Right renal cortex interstitium (tissue), 3 donors: Measurements from ENCODE around the gene SLC35F6. TPM values are rescaled to one million over a fixed set of nuclear protein-coding genes. Genes with fewer than 3 reads are reported as not detected.

Source experiments
- DNase-seq, 3 donors: peaks; one replicate each; pipeline ENCODE4 v3.0.0-alpha.2; 2013; ENCODE audit warnings: low read depth in 3 of 3, low spot score in 2 of 3
- polyA plus RNA-seq, 3 donors: library from polyadenylated mRNA; unstranded; fragments of 120-200 nt; gene quantifications; one replicate each; pipeline ENCODE4 v1.2.1, GENCODE V29; 2013; ENCODE audit not compliant: insufficient read length in 3 of 3

The SLC35F6 gene
- polyA plus RNA-seq: 10 to 100 TPM; 15.0 to 16.3 (median 15.2) TPM

- DNase-seq: peak; percentile 38 to 69 (median 67)
Measured at GRCh38 chr2:26764078-26764887, at the start of gene SLC35F6. Gene SLC35F6, plus strand, starts transcription at chr2:26764284. Its CDS starts 66 bp downstream, at chr2:26764350.

DNA sequence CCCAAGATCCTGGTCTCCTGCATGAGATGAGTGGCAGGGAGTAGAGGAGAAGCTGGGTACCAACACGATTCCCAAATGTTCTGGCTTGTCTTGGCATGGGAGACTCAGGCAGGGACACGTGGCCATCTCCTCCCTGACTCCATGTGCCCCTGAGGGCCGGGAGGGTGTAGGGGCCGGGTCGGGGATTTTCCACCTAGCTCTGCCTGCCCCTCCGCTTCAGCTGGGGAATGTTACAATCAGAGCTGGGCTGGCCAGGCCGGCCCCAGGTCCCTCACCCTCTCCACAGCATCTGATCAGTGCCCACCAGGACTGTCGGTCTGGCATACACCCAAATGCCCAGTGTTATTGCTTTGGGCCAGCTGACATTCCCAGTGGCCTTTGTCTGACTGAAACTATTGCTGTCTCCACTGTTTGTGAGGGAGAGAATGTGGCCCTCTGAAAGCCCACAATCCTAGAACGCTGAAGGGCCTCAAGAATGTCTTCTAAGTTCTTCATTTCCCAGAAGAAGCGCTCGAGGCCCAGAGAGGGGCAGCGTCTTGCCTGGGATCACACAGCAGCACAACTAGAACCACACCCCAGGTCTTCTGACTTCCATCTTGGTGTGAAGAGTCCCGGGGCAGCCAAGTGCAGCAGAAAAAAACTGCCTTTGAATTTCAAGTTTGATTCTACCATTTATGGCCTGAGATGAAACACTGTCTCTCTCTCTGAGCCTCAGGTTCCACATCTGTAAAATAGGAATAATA is 48.4 kb upstream of the SLC35F6 start:
- DNase-seq: no peak

- DNase-seq: no peak
Measured at GRCh38 chr2:26716340-26716739, 47.7 kb upstream of the SLC35F6 start.

DNA sequence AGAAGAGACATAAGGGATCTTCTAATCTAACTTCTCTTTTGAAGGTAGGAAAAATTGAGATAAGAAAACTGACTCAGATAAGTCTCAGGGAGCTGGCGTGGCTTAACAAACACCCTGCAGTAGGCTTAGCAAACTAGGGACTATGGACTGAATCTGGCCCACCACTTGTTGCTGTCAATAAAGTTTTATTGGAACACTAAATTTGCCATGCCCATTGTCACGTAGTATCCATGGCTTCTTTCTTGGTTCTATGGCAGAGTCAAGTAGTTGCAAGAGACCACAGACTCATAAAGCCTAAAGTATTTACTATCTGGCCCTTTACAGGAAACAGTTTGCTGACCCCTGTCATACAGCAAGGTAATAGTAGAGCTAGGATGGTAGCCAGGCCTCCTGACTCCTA is 47.3 kb upstream of the SLC35F6 start:
- DNase-seq: no peak

- no peak for DNase-seq
Measured at GRCh38 chr2:26717362-26717761, 46.7 kb upstream of the SLC35F6 start.

GRCh38 chr2:26718949-26719686 is 45.0 kb upstream of the SLC35F6 start:
- DNase-seq: no peak

- peak in 1 of 3 donors; percentile 18 for DNase-seq
Measured at GRCh38 chr2:26720322-26721114, 43.6 kb upstream of the SLC35F6 start.

- no peak for DNase-seq
Measured at GRCh38 chr2:26721115-26722032, 42.7 kb upstream of the SLC35F6 start.

DNA sequence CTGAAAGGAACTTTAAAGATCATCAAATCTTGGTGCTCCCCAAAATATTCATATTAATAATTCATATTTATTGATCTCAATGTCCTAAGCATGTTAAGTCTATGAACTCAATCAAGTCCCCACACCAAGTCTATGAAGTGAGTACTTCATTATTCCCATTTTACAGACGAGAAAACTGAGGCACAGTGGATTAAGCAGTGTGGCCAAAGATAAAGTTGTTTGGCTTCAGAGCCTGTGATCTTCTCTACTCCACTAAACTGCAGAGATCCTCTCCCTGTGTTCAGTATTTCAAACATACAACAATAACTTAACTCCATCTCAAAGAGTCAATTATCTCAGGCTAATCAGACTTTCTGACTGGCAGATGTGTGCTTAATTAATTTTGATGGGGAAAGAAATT is 41.8 kb upstream of the SLC35F6 start:
- DNase-seq: no peak

DNA sequence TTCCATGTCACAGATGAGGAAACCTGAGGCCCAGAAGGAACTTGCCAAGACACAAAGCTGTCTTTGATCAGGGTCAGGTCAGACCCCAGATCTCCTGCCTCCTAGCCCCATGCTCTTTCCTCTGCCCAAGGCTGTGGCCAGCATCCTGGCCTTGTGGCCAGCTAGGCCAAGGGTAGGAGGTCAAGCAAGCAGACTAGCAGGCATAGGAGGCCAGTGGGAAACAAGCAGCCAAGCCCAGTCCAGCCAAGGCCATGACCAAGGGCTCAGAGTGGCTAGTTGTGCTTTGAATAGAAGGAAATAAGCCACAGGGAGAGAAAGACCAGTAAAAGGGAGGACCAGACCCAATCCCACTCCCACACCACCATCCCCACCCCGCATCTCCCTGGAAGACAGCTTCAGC is 41.2 kb upstream of the SLC35F6 start:
- DNase-seq: no peak

- DNase-seq: no peak
Measured at GRCh38 chr2:26723475-26723874, 40.6 kb upstream of the SLC35F6 start.

GRCh38 chr2:26723991-26724750 is 39.9 kb upstream of the SLC35F6 start:
- no peak for DNase-seq

GRCh38 chr2:26724784-26725520 is 39.1 kb upstream of the SLC35F6 start:
- DNase-seq: no peak

- no peak for DNase-seq
Measured at GRCh38 chr2:26725521-26725820, 38.6 kb upstream of the SLC35F6 start.

DNA sequence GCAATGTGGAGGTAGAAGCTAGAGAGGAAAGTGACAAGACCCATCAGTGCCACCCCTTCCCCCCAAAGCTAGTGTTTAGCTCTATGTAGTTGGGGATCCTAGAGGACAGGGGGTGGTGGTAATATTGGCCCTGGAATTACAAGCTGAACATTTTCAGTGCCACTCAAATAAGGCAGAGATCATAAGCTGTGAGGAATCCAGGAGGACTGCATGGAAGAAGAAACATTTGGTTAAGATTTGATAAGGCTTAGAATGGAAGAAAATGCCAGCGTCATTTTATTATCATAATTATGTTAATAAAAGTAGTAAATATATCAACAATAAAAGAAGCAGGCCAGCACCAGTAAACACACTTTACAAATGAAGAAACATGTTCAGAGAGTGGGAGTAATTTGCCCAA is 37.9 kb upstream of the SLC35F6 start:
- DNase-seq: no peak

DNA sequence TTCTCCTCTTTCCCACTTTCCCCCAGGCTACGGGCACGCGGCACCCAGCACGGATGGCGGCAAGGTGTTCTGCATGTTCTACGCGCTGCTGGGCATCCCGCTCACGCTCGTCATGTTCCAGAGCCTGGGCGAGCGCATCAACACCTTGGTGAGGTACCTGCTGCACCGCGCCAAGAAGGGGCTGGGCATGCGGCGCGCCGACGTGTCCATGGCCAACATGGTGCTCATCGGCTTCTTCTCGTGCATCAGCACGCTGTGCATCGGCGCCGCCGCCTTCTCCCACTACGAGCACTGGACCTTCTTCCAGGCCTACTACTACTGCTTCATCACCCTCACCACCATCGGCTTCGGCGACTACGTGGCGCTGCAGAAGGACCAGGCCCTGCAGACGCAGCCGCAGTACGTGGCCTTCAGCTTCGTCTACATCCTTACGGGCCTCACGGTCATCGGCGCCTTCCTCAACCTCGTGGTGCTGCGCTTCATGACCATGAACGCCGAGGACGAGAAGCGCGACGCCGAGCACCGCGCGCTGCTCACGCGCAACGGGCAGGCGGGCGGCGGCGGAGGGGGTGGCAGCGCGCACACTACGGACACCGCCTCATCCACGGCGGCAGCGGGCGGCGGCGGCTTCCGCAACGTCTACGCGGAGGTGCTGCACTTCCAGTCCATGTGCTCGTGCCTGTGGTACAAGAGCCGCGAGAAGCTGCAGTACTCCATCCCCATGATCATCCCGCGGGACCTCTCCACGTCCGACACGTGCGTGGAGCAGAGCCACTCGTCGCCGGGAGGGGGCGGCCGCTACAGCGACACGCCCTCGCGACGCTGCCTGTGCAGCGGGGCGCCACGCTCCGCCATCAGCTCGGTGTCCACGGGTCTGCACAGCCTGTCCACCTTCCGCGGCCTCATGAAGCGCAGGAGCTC is 36.2 kb upstream of the SLC35F6 start:
- DNase-seq: no peak

DNA sequence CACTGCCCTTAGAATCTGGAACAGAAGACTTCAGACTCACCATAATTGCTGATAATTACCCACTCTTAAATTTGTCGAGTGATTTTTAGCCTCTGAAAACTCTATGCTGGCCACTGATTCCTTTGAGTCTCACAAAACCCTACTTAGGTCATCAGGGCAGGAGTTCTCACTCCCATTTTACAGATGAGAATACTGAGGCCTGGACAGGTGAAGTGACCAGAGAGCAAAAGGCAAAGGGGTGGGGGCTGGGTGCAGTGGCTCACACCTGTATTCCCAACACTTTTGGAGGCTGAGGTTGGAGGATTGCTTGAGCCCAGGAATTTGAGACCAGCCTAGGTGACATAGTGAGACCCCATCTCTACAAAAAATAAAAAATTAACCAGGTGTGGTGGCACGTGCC is 34.8 kb upstream of the SLC35F6 start:
- no peak for DNase-seq
